HG03432 (cell line): Measurements from ENCODE around the gene SFN.
"Not testable (repeated sequence)": the region's sequence is repeated elsewhere in the genome, so short reads cannot be mapped to it uniquely, and the experiment has no call there.

Source experiments
- ATAC-seq: cut with Tn5 transposase; IDR thresholded peaks from one replicate; pipeline ENCODE4 v1.9.1; 2021; ENCODE audit warnings: mild to moderate bottlenecking, moderate library complexity; ENCODE audit not compliant: unreplicated experiment

The SFN gene

GRCh38 chr1:26838474-26839338 lies 24.2 kb upstream of the SFN start:
- peak; percentile 90 for ATAC-seq

- peak; percentile 13 for ATAC-seq
Measured at GRCh38 chr1:26839339-26839722, 23.6 kb upstream of the SFN start.

GRCh38 chr1:26839779-26840178 lies 23.2 kb upstream of the SFN start:
- no peak for ATAC-seq

- no peak for ATAC-seq
Measured at GRCh38 chr1:26844424-26845196, 18.3 kb upstream of the SFN start.

- ATAC-seq = not testable (repeated sequence)
Measured at GRCh38 chr1:26847826-26848225, 15.1 kb upstream of the SFN start.

- no peak for ATAC-seq
Measured at GRCh38 chr1:26848499-26848898, 14.4 kb upstream of the SFN start.

- ATAC-seq = no peak
Measured at GRCh38 chr1:26848941-26849774, 13.8 kb upstream of the SFN start.

- no peak for ATAC-seq
Measured at GRCh38 chr1:26851106-26851684, 11.8 kb upstream of the SFN start.

- no peak for ATAC-seq
Measured at GRCh38 chr1:26852701-26853100, 10.2 kb upstream of the SFN start.

- ATAC-seq = no peak
Measured at GRCh38 chr1:26853156-26853555, 9.8 kb upstream of the SFN start.

- ATAC-seq = no peak
Measured at GRCh38 chr1:26853600-26853999, 9.3 kb upstream of the SFN start.

- ATAC-seq = no peak
Measured at GRCh38 chr1:26854906-26855305, 8.0 kb upstream of the SFN start.

GRCh38 chr1:26855636-26856035 lies 7.3 kb upstream of the SFN start:
- no peak for ATAC-seq

GRCh38 chr1:26856181-26856580 lies 6.8 kb upstream of the SFN start:
- ATAC-seq = no peak

- no peak for ATAC-seq
Measured at GRCh38 chr1:26856604-26857469, 6.1 kb upstream of the SFN start.

GRCh38 chr1:26857473-26858060 lies 5.4 kb upstream of the SFN start:
- no peak for ATAC-seq

- ATAC-seq = no peak
Measured at GRCh38 chr1:26858160-26858559, 4.8 kb upstream of the SFN start.

GRCh38 chr1:26858891-26859640 lies 3.9 kb upstream of the SFN start:
- ATAC-seq = no peak

GRCh38 chr1:26861286-26861701 lies 1.7 kb upstream of the SFN start:
- ATAC-seq = no peak
